H9 (cell line): Measurements from ENCODE around the gene UGT1A3. TPM values are rescaled to one million over a fixed set of nuclear protein-coding genes. Genes with fewer than 3 reads are reported as not detected.

Experiments
- DNase-seq: peaks from one replicate; pipeline ENCODE4 v3.0.0-alpha.2; 2017
- H2AFZ ChIP-seq: one replicate; pipeline ENCODE4 v1.6.1; 2013; ENCODE audit warnings: mild to moderate bottlenecking, low read length, control low read depth, moderate library complexity
- H2AK5ac ChIP-seq: 2 replicates; pipeline ENCODE4 v1.6.1; 2013; ENCODE audit warnings: low read length, control low read depth, mixed read lengths; ENCODE audit not compliant: insufficient read length
- H2BK120ac ChIP-seq: one replicate; pipeline ENCODE4 v1.6.1; 2013; ENCODE audit warnings: low read depth, mild to moderate bottlenecking, low read length, control low read depth, inconsistent platforms; ENCODE audit not compliant: poor library complexity, severe bottlenecking
- H2BK12ac ChIP-seq: 2 replicates; pipeline ENCODE4 v1.6.1; 2013; ENCODE audit warnings: low read length, control low read depth, mixed read lengths, low read depth; ENCODE audit not compliant: insufficient read length
- H2BK15ac ChIP-seq: 2 replicates; pipeline ENCODE4 v1.6.1; 2013; ENCODE audit warnings: low read depth, low read length, control low read depth
- H2BK20ac ChIP-seq: one replicate; pipeline ENCODE4 v1.6.1; 2013; ENCODE audit warnings: low read depth, mild to moderate bottlenecking, low read length, control low read depth, inconsistent platforms; ENCODE audit not compliant: poor library complexity, severe bottlenecking
- H2BK5ac ChIP-seq: 2 replicates; pipeline ENCODE4 v1.6.1; 2013; ENCODE audit warnings: low read length, control low read depth, mixed read lengths; ENCODE audit not compliant: insufficient read length
- H3K14ac ChIP-seq: 2 replicates; pipeline ENCODE4 v1.6.1; 2013; ENCODE audit warnings: low read length, control low read depth; ENCODE audit not compliant: insufficient read depth
- H3K18ac ChIP-seq: 2 replicates; pipeline ENCODE4 v1.6.1; 2013; ENCODE audit warnings: low read depth, mild to moderate bottlenecking, mixed read lengths, low read length, control low read depth; ENCODE audit not compliant: insufficient read length
- H3K23ac ChIP-seq: 2 replicates; pipeline ENCODE4 v1.6.1; 2013; ENCODE audit warnings: low read length, control low read depth, mixed read lengths, low read depth; ENCODE audit not compliant: insufficient read length
- H3K23me2 ChIP-seq: 2 replicates; pipeline ENCODE4 v1.6.1; 2013; ENCODE audit warnings: low read depth, mild to moderate bottlenecking, mixed read lengths, low read length, control low read depth; ENCODE audit not compliant: insufficient read length, poor library complexity, severe bottlenecking
- H3K27ac ChIP-seq: 2 replicates; pipeline ENCODE4 v1.5.1; 2013; ENCODE audit warnings: low read length, control low read depth, mixed read lengths, low read depth; ENCODE audit not compliant: insufficient read length
- H3K27me3 ChIP-seq: 2 replicates; pipeline ENCODE4 v1.6.1; 2013; ENCODE audit warnings: low read length, control low read depth, inconsistent platforms; ENCODE audit not compliant: insufficient read depth
- H3K4ac ChIP-seq: 2 replicates; pipeline ENCODE4 v1.6.1; 2013; ENCODE audit warnings: low read depth, mild to moderate bottlenecking, control low read depth, inconsistent platforms, low read length, moderate library complexity
- H3K4me1 ChIP-seq: 2 replicates; pipeline ENCODE4 v1.6.1; 2013; ENCODE audit warnings: low read length, control low read depth, inconsistent platforms; ENCODE audit not compliant: insufficient read depth
- H3K4me2 ChIP-seq: 2 replicates; pipeline ENCODE4 v1.6.1; 2013; ENCODE audit warnings: low read length, control low read depth, mixed read lengths; ENCODE audit not compliant: insufficient read length, insufficient read depth
- H3K56ac ChIP-seq: 2 replicates; pipeline ENCODE4 v1.6.1; 2013; ENCODE audit warnings: low read depth, mild to moderate bottlenecking, mixed read lengths, low read length, control low read depth; ENCODE audit not compliant: insufficient read length
- H3K79me1 ChIP-seq: 2 replicates; pipeline ENCODE4 v1.6.1; 2013; ENCODE audit warnings: low read depth, mild to moderate bottlenecking, moderate library complexity, low read length, control low read depth, inconsistent platforms; ENCODE audit not compliant: insufficient read depth, poor library complexity, severe bottlenecking
- H3K79me2 ChIP-seq: 2 replicates; pipeline ENCODE4 v1.6.1; 2013; ENCODE audit warnings: low read length, control low read depth, inconsistent platforms; ENCODE audit not compliant: insufficient read depth
- H3K9ac ChIP-seq: 2 replicates; pipeline ENCODE4 v1.6.1; 2013; ENCODE audit warnings: low read length, control low read depth, mixed read lengths; ENCODE audit not compliant: insufficient read length; ENCODE audit errors: extremely low read depth
- H3K9me3 ChIP-seq: one replicate; pipeline ENCODE4 v1.6.1; 2013; ENCODE audit warnings: low read depth, low read length, inconsistent platforms; ENCODE audit not compliant: control insufficient read depth
- H3T11ph ChIP-seq: one replicate; pipeline ENCODE4 v1.6.1; 2013; ENCODE audit warnings: mild to moderate bottlenecking, low read length, control low read depth, inconsistent platforms
- H4K20me1 ChIP-seq: one replicate; pipeline ENCODE4 v1.6.1; 2013; ENCODE audit not compliant: control insufficient read depth, insufficient read length, insufficient read depth
- H4K5ac ChIP-seq: 2 replicates; pipeline ENCODE4 v1.6.1; 2013; ENCODE audit warnings: low read depth, mild to moderate bottlenecking, mixed read lengths, low read length, control low read depth; ENCODE audit not compliant: insufficient read length
- H4K8ac ChIP-seq: replicated peaks from 2 replicates; pipeline ENCODE4 v1.6.1; 2013; ENCODE audit warnings: low read length, control low read depth, mixed read lengths, low read depth; ENCODE audit not compliant: insufficient read length
- H4K91ac ChIP-seq: 2 replicates; pipeline ENCODE4 v1.6.1; 2013; ENCODE audit warnings: low read depth, mild to moderate bottlenecking, moderate library complexity, mixed read lengths, low read length, control low read depth; ENCODE audit not compliant: insufficient read length
- H3K27ac Mint-ChIP-seq, 3 experiments: 2 replicates in 2 of 3; 3 replicates in 1 of 3; pipeline ENCODE4 v1.8.0; 2020 to 2021; ENCODE audit warnings: mixed read lengths in 3 of 3, mild to moderate bottlenecking in 1 of 3, moderate library complexity in 1 of 3
- H3K27me3 Mint-ChIP-seq: 2 replicates; pipeline ENCODE4 v1.8.0; 2021; ENCODE audit warnings: low read depth, mild to moderate bottlenecking, moderate library complexity, mixed read lengths
- H3K36me3 Mint-ChIP-seq, 3 experiments: 2 replicates in 2 of 3; 3 replicates in 1 of 3; pipeline ENCODE4 v1.8.0; 2020 to 2021; ENCODE audit warnings: low read depth in 3 of 3, mixed read lengths in 3 of 3; ENCODE audit not compliant: insufficient read depth in 1 of 3
- H3K4me1 Mint-ChIP-seq, 2 experiments: 2 replicates each; pipeline ENCODE4 v1.8.0; 2020; ENCODE audit warnings: mixed read lengths in 2 of 2
- H3K4me3 Mint-ChIP-seq, 2 experiments: 2 replicates in 1 of 2; 3 replicates in 1 of 2; pipeline ENCODE4 v1.8.0; 2020 to 2021; ENCODE audit warnings: mild to moderate bottlenecking in 2 of 2, mixed read lengths in 2 of 2, moderate library complexity in 1 of 2
- H3K9me3 Mint-ChIP-seq, 2 experiments: 2 replicates in 1 of 2; 3 replicates in 1 of 2; pipeline ENCODE4 v1.8.0; 2020; ENCODE audit warnings: mild to moderate bottlenecking in 2 of 2, mixed read lengths in 2 of 2, moderate library complexity in 1 of 2
- WGBS: extraction: QIAGEN DNeasy Blood & Tissue Kit; methylation state at CpG from one replicate; pipeline ENCODE4 v1.1.7; 2013; ENCODE audit warnings: missing lambda C conversion rate, low lambda C conversion rate, mixed read lengths; ENCODE audit not compliant: insufficient read length; ENCODE audit errors: extremely low coverage; 5-methylcytosine and 5-hydroxymethylcytosine counted together
- total RNA-seq: library from RNA; stranded (reverse); gene quantifications from 2 replicates; pipeline ENCODE4 v1.2.1, GENCODE V29; 2021
- TF ChIP-seq, protein P1 (sequence below): fragments of 200-600 bp; sonication (generic); conservative IDR thresholded peaks from 3 replicates; pipeline ENCODE4 v1.8.0; 2021; ENCODE audit warnings: antibody characterized with exemption, mild to moderate bottlenecking

Gene UGT1A3
- total RNA-seq, 1 experiment from 2014 or later, result not detected

- no peak overlapping the region for H2BK12ac ChIP-seq
- H2AFZ ChIP-seq, result no peak overlapping the region
- DNase-seq, result no peak
- TF ChIP-seq, protein P1, sequence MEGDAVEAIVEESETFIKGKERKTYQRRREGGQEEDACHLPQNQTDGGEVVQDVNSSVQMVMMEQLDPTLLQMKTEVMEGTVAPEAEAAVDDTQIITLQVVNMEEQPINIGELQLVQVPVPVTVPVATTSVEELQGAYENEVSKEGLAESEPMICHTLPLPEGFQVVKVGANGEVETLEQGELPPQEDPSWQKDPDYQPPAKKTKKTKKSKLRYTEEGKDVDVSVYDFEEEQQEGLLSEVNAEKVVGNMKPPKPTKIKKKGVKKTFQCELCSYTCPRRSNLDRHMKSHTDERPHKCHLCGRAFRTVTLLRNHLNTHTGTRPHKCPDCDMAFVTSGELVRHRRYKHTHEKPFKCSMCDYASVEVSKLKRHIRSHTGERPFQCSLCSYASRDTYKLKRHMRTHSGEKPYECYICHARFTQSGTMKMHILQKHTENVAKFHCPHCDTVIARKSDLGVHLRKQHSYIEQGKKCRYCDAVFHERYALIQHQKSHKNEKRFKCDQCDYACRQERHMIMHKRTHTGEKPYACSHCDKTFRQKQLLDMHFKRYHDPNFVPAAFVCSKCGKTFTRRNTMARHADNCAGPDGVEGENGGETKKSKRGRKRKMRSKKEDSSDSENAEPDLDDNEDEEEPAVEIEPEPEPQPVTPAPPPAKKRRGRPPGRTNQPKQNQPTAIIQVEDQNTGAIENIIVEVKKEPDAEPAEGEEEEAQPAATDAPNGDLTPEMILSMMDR, result no peak
- Mint-ChIP-seq H3K27me3 (peaks cover 8% of the 10 kb centered on the region), H3K9me3 (0 out of 5 replicates have a peak, but pooled peaks cover 0 to 3% of the 10 kb centered on the region in 2 experiments), H3K36me3 (no peaks in the 10 kb centered on the region; a peak in 1 of 7 replicates), H3K27ac (no peak overlapping the region), H3K4me3 (no peak overlapping the region), H3K4me1 (peaks cover 5 to 6% of the 10 kb centered on the region in 2 experiments; a peak in 3 of 4 replicates)
- WGBS, result no CpG with 5 or more reads among the region's 4 CpGs
- no peaks in the 10 kb centered on the region for H3K79me1 ChIP-seq
- no peak overlapping the region for H3T11ph ChIP-seq
- H3K27ac ChIP-seq, result no peak overlapping the region
- no peak overlapping the region for H4K91ac ChIP-seq
- no peak overlapping the region for H4K5ac ChIP-seq
- no peaks in the 10 kb centered on the region for H3K79me2 ChIP-seq
- H2BK15ac ChIP-seq, result no peak overlapping the region
- H2BK20ac ChIP-seq, result no peak overlapping the region
- H3K4me2 ChIP-seq, result no peak overlapping the region
- H3K4ac ChIP-seq, result no peak overlapping the region
- no peak overlapping the region for H3K56ac ChIP-seq
- peaks cover 2% of the 10 kb centered on the region; the same call in 1 of the 2 replicates for H3K4me1 ChIP-seq
- H3K9me3 ChIP-seq, result no peaks in the 10 kb centered on the region
- no peaks in the 10 kb centered on the region for H3K23me2 ChIP-seq
- H2BK120ac ChIP-seq, result no peak overlapping the region
- H3K23ac ChIP-seq, result no peak overlapping the region
- H3K27me3 ChIP-seq, result no peaks in the 10 kb centered on the region
- H3K18ac ChIP-seq, result no peak overlapping the region
- H3K9ac ChIP-seq, result no peak overlapping the region
- H2AK5ac ChIP-seq, result no peak overlapping the region
- no peak overlapping the region for H4K8ac ChIP-seq
- H2BK5ac ChIP-seq, result no peak overlapping the region
- no peaks in the 10 kb centered on the region for H4K20me1 ChIP-seq
- no peak overlapping the region for H3K14ac ChIP-seq
These were observed 39.2 kb downstream of the UGT1A3 start for GRCh38 chr2:233768076-233768475.
